GM21737 (cell line): ENCODE measurements around the gene PCED1B.

Experiments used
- ATAC-seq: cut with Tn5 transposase; IDR thresholded peaks from one replicate; pipeline ENCODE4 v1.9.1; 2021; ENCODE audit warnings: mild to moderate bottlenecking, moderate library complexity; ENCODE audit not compliant: unreplicated experiment

PCED1B gene

DNA sequence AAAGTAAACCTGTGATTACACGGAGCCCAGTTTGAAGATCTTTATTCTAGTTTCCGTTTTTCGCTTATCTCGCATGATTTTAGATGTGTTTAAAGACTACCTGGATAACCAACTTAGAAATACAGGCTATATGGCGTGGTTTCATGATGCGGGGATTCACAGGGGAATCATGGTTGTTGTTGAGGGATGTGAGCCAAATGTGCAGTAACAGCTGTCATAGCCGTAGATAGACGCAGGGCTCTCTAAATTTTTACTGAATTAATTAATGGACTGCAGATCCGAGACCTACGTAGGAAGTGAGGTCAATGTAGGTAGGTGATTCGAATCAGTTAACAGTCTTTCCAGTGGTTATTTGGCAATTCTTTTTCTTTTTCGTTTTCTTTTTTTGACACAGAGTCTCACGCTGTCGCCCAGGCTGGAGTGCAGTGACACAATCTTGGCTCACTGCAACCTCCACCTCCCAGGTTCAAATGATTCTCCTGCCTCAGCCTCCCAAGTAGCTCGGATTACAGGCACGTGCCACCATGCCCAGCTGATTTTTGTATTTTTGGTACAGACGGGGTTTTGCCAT is 145.2 kb downstream of the PCED1B start:
- no peak for ATAC-seq

DNA sequence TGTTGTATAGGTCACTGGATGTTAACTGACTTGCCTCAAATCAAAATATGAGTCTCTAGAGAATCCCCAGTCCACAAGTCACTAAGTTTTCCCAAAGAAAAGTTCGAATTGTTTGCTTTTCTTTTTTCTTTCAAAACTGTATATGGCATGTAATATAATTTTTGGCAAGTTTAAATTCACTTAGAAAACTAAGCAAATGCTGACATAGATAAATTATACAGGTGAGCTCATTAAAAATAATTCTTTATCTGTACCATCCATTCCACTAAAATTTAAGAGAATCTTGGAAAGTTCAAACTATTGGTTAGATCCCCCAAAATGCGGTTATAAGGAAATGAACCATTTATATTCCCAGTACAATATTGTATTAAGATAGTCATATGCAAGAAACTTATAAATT is 145.9 kb downstream of the PCED1B start:
- no peak for ATAC-seq

DNA sequence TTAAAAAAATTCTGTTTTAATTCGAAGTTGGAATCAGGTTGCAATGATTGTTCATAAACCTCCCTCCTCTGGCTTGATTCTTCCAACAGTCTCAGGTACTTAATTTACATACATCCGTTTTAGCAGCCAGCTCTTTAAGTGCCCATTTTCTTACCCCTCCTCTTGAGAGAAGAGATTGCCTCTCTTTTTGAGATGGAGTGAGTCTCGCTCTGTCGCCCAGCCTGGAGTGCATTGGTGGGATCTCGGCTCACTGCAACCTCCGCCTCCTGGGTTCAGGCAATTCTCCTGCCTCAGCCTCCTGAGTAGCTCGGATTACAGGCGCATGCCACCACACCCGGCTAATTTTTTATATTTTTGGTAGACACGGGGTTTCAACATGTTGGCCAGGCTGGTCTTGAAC is 146.8 kb downstream of the PCED1B start:
- ATAC-seq: no peak

DNA sequence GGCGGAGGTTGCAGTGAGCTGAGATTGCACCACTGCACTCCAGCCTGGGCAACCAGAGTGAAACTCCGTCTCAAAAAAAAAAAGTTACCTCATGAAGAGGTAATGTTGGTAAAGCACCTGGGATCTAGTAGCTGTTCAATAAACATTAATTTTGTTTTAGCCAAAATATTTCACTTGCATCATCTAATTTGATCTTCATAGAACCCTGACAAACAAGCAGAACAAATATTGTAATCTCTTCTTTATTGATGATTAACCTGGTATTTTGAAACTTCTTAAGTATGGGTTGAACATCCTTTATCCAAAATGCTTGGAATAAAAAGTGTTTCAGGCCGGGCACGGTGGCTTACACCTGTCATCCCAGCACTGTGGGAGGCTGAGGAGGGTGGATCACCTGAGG is 149.4 kb downstream of the PCED1B start:
- no peak for ATAC-seq

DNA sequence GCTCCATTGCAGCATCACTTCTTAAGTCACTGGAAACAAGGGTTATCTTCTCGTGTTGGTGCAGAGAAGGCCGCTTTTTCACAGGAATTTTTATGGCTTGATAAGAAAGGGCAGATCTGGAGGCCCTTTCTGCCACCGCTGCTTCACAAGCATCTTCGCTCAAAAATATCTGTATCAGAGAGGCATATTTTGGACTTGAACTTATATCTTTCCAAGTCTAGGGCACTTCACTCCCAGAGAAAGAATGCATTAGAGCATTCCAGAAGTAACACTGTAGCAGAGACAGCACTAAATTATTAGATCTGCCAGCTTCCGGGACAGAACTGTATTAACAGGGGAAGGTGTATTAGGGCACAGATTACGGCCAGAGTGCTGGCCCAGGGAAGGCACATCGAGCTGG is 152.0 kb downstream of the PCED1B start:
- ATAC-seq: no peak

DNA sequence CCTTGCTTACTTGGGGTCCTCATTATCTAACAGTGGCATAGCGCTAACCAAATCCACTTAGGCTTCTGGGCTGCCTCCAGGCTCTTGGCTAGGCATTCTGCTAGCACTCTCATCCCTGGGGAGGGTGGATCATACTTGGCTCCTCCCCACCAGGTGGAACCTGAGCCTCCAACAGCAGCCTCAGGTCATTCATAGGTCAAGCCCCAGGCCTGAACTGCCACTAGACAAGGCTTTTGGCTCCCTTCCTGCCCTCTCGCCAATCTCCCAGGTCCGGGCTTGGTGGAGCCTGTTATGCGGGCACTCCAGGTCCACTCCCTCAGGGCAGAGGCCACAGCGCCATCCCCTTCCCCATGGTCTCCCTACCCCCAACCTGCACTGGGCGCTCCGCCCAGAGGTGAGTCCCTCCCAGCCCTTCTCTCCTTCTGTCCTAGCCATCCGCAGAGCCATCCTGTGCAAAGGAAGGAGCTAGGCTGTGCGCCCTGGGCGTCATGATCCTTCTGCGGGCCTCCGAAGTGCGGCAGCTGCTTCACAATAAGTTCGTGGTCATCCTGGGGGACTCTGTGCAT is 155.2 kb downstream of the PCED1B start:
- ATAC-seq: no peak

DNA sequence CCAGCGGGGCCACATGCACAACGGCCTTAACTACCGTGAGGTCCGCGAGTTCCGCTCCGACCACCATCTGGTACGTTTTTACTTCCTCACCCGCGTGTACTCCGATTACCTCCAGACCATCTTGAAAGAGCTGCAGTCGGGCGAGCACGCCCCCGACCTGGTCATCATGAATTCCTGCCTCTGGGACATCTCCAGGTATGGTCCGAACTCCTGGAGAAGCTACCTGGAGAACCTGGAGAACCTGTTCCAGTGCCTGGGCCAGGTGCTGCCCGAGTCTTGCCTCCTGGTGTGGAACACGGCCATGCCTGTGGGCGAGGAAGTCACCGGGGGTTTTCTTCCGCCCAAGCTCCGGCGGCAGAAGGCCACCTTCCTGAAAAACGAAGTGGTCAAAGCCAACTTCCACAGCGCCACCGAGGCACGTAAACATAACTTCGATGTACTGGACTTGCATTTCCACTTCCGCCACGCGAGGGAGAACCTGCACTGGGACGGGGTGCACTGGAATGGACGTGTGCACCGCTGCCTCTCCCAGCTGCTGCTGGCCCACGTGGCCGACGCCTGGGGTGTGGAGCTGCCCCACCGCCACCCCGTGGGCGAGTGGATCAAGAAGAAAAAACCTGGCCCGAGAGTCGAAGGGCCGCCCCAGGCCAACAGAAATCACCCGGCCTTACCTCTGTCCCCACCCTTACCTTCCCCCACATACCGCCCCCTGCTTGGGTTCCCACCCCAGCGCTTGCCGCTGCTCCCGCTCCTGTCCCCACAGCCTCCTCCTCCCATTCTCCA is 156.0 kb downstream of the PCED1B start:
- no peak for ATAC-seq

DNA sequence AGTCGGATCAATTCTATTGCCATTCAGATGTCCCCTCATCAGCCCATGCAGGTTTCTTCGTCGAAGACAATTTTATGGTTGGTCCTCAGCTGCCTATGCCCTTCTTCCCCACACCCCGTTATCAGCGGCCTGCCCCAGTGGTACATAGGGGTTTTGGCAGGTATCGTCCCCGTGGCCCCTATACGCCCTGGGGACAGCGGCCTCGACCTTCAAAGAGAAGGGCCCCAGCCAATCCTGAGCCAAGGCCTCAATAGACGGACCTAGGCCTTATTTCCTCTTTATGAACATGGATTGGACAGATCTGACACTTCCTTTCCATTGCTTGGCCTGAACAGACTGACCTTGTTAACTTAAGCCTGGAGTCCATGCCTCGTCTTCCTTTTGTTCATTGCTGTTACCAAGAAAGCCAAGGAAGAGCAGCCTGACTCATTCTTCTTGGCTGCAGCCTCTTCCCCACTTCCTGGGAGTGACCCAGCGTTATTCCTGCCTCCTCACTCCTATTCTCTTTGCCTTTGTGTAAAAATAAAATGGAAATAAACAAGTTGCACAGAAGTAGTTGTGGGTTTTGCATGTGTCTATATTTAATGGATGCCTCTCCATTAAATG is 156.8 kb downstream of the PCED1B start:
- no peak for ATAC-seq

DNA sequence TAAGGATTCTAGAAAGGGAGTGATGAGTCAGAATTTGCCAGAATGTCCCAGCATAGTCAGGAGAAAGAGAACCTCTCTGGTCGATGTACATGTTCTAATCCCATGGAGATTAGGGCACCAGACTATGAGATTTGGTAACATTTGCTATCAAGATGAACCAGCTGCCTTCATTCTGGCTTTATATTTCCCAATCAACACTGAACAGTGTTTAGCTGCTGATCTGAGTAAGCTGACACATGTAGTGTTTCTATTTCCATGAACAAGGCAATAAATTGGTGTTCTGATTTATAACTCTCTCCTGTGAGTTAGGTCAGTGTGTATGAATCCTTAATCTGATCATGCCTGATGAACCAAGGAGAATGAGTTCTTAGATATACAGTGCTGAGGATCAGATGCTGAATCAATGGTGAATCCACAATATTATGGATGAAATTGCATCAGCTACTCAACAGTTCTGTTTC is 158.4 kb downstream of the PCED1B start:
- ATAC-seq: no peak

DNA sequence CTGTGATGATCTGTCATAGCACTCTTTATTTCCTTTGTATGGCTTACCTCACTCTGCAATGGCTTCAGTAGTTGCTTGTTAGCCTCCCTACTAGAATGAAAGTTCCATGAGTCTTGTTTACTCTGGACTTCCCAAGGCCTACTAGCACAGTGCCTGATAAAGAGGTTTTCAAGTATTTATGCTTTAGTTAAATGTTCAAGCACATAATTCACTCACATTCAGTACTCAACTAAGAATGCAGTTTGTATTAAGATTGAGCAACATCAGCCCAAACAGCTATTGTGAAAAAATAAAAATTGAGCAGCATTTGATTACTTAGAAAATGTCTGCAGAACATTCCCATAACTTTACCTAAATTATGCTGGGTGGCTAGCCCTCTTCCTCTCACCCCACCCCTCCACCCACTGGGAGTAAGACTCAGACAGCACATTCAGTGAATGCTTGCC is 159.3 kb downstream of the PCED1B start:
- ATAC-seq: no peak

DNA sequence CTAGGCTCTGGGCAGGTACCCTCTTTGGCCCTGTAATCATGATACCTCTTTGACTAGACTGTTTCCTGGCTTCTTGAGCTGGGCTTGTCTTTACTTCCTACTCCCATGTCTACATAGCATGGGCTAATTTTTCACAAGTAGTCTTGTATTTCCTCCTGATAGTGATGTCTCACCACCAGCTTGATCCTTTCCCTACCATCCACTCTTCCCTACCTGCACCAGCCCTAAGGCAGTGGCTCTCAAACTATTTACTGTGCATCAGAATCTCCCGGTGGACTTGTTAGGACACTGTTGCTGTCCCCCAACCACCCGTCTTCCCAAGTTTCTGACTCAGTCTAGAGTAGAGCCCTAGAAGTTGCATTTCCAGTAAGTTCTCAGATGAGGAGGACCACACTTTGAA is 163.0 kb downstream of the PCED1B start:
- no peak for ATAC-seq

DNA sequence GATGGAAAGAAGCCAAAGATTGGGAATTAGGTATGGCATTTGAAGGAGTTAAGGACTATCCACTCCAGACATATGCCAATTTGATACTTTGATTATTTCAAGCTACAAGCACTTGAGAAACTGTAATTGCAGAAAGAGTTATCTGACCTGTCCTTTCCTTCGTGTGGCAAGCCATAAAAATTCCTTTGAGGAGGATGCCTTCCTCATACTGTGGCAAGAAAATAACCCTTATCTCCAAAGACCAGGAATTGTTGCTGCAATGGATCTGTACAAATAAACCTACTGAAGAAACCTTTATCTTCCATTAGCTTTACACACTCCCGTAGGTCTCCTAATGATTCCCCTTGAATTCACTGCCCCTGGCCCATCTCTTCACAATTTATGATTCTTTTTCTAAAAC is 165.4 kb downstream of the PCED1B start:
- no peak for ATAC-seq

DNA sequence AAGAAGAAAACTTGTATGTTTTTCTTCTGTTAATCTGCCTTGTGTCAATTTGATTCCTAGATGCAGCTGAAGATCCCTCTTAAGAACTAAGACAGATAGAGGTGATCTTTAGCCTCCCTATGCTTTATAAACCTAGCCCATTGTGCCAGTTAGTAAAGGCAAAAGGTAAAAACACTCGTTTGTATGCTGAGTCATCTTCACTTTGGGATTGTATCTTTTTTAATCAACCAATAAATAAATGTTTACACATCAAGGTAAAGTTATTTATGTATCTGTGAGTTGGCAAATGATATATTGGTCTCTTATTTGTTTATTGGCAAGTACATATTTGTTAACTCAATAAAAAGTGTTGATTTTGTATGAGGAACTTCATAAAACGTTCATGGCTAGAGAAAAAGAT is 166.2 kb downstream of the PCED1B start:
- ATAC-seq: no peak

DNA sequence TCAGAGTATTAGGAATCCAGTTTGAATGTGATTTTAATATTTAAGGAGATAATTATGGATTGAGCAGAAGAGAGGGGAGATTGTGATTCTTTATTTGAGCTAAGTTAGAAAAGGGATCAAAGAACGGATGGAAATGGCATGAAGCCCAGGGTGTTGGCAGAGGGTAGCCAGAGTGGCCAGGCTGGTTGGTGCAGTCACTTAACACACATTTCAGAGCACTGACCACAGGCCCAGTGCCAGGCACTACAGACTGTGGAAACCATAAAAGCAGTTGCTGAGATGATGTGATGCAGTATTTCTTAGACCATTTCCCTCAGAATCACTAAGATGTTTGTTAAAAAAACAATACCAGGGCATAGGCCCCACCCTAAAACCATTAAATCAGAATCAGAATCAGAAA is 168.0 kb downstream of the PCED1B start:
- no peak for ATAC-seq

DNA sequence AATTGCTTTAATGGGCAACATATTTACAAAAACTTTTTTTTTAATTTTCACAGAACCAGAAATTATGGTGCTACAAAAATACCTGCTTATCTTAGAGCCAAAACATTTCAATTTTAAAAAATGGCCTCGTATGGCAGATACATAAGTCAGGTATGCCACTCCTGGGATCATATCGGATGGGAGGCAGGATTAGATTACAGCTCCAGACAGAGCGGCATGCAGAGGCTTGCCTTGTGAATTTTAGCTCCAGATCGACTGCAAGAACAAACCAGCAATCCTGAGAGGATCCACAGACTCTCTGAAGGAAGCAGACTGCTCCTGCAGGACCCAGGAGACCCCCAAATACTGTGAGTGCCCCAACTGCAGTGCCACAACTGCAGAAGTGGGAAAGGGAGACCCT is 169.7 kb downstream of the PCED1B start:
- ATAC-seq: no peak

DNA sequence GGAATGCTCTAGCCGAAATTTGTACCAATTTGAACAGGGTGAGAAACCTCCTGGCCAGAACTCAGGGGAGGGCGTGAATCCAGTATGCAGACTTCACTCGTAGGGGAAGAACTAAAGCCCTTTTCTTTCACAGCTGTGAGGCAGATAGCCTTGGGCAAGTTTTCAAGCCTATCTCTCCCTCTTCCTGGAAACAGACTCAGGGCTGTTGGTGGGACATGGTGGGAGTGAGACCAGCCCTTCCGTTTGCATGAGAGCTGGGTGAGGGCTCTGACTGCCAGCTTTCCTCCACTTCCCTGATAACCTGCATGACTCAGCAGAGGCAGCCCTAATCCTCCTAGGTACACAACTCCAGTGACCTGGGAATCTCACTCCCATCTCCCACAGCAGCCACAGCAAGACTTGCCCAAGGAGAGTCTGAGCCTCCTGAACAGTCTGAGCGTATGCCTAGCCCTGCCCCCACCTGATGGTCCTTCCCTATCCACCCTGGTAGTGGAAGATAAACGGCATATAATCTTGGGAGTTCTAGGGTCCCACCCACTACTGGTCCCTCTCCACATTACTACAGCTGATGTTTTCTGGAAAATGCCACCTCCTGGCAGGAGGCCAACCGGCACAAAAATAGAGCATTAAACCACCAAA is 170.4 kb downstream of the PCED1B start:
- ATAC-seq: no peak

DNA sequence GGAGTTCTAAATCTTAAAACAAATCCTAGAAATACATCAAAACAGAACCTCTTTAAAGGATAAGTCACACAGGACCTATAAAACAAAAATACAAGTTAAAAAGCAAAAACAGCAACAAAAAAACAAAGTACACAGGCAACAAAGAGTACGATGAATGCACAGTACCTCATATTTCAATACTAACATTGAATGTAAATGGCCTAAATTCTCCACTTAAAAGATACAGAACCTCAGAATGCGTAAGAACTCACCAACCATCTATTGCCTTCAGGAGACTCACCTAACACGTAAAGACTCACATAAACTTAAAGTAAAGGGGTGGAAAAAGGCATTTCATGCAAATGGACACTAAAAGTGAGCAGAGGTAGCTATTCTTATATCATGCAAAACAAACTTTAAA is 172.5 kb downstream of the PCED1B start:
- ATAC-seq: no peak

DNA sequence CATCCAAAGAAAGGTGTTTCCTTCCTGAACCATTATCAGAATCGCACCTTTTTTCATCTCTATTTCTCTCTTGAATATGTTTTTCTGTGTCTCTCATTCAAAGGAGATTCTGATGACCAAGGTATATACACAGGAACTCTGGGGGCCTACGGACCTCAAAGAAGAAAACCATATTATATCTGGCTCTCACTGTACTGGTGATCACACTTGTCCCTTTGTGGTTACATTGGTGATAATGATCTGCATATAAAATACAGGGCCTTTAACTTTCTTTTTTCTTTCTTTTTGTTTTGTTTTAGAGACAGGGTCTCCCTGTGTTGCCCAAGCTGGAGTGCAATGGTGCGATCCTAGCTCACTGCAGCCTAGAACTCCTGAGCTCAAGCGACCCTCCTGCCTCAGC is 185.5 kb downstream of the PCED1B start:
- no peak for ATAC-seq

DNA sequence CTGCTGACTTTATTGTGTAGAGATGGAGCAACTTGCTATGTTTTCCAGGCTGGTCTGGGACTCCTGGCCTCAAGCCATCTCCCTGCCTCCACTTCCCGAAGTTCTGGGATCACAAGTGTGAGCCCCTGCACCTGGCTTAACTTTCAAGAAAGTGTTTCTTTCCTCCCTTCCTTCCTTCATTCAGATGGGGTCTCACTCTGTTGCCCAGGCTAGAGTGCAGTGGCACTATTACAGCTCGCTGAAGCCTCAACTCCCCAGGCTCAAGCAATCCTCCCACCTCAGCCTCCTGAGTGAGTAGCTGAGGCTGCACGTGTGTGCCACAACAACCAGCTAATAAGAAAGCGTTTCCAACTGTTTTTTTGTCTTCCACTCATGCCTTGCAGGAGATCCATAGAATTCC is 186.0 kb downstream of the PCED1B start:
- ATAC-seq: no peak

DNA sequence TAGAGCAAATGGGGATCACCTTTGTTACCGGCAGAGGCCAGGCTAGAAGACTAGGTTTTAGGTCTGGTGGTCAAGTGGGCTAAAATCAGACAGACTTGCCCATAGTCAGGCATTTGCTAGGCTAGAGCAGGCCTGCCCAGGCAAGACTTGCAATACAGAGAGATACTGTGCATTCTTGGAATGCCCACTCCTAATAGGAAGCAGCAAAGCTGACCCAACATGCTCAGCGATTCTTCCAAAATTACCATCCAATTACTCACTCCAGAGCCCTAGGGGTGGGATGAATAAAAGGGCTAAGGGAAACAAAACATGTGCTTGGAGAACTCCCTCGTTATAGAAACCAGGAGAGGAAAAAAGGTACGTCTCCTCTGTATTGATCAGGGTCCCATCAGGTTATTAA is 188.2 kb downstream of the PCED1B start:
- ATAC-seq: no peak
